ENCODE results near the gene NFIC.

The NFIC gene

GRCh38 chr19:3471954-3472655, 105.7 kb downstream of the NFIC start:
- DNase-seq, result peak; percentile 55 to 63

GRCh38 chr19:3474010-3474409, 107.6 kb downstream of the NFIC start:
- DNase-seq, result no peak

DNA sequence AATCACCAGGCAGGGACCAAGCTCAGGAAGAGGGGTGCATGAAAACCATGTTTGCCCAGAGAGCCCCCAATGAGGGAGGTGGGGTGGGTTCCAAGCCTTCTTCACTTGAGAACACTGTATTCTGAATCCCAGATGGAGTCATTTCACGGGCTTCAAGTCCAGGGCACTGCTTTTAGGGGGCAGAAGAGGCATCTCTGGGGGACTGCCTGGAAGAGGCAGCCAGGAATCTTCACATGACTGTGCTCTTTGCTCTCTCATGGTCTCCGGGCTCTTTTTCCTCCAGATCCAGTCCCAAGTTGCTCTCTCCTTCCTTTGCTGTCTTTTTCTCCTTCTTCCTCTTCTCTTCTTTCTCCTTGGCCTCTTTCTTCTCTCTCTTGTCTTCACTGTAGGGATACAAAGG, 108.2 kb downstream of the NFIC start:
- DNase-seq, result no peak

- DNase-seq, result no peak
Observed at GRCh38 chr19:3475449-3475848, 109.1 kb downstream of the NFIC start.

DNA sequence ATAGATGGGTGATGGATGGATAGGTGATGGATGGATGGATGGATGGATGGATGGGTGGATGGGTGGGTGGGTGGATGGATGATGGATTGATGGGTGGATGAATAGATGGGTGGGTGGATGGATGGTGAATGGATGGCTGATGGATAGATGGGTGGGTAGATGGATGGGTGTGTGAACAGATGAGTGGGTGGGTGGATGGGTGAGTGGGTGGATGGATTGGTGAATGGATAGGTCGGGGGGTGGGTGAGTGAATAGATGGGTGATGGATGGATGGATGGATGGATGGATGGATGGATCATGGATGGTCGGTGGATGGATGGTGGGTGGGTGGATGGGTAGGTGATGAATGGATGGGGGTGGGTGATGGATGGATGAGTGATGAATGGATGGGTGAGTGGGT, 110.4 kb downstream of the NFIC start:
- DNase-seq, result no peak

- DNase-seq, result no peak
Observed at GRCh38 chr19:3477506-3477905, 111.1 kb downstream of the NFIC start.

- DNase-seq, result no peak
Observed at GRCh38 chr19:3477951-3478350, 111.6 kb downstream of the NFIC start.

- DNase-seq, result no peak
Observed at GRCh38 chr19:3478409-3479176, 112.2 kb downstream of the NFIC start.

GRCh38 chr19:3479177-3479833, 112.9 kb downstream of the NFIC start:
- peak; percentile 31 to 38 for DNase-seq

DNA sequence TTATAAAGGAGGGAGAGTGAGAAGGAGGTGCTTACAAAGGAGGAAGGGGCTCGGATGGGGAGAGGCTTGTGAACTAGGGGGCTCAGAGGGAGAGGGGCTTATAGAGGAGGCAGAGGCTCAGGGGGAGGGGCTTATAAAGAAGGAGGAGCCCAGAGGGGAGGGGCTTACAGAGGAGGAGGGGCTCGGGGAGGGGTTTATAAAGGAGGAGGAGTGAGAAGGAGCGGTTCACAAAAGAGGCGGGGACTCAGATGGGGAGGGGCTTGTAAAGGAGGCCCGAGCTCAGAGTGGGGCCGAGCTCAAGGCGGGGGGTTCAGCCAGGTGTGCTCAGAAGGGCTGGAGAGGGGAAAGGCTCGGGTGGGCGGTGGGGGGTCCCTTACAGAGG, 113.4 kb downstream of the NFIC start:
- peak in 1 of 2 donors; percentile 36 for DNase-seq

DNA sequence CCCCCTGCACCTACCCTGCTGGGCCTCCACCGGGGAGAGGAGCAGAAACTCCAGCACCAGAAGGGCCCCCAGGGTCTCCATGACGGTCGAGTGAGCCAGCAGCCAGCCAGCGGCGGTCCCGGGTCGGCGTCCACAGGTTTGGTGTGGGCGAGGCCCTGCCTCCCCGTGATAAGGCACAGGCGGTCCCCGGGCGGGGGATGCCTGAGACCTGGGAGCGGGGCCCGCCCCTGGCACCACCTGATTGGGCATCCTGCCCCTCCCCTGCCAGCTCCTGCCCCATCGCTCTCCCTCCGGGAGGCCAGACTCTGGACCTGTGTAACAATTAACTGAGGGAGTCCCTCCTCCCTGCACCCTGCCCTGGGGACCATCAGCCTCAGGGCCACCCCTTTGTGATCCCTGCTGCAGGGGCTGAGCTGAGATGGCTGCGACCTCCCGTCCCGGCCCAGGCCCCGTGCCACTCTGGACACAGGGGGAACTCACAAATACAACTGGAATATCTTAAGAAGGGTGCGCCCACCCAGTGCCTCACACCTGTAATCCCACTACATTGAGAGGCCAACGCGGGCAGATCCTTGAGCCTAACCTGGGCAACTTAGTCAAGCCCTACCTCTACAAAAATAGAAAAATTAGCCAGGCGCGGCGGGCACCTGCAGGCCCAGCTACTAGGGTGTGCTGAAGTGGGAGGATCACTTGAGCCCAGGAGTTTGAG, 114.2 kb downstream of the NFIC start, which contains the start of gene SMIM24:
Gene SMIM24, minus strand, starts transcription at position 143 of the 709 bp plus-strand sequence. Its CDS starts 62 bp downstream, at position 81.
- no peak for DNase-seq

GRCh38 chr19:3481241-3482090, 115.1 kb downstream of the NFIC start:
- DNase-seq, result no peak

GRCh38 chr19:3482507-3483225, 116.3 kb downstream of the NFIC start:
- DNase-seq, result no peak

- DNase-seq, result no peak
Observed at GRCh38 chr19:3483226-3483628, 116.8 kb downstream of the NFIC start, which contains the start of gene SMIM44. SMIM44 (minus strand) TSS chr19:3483441; CDS start chr19:3483403, 38 bp downstream.

DNA sequence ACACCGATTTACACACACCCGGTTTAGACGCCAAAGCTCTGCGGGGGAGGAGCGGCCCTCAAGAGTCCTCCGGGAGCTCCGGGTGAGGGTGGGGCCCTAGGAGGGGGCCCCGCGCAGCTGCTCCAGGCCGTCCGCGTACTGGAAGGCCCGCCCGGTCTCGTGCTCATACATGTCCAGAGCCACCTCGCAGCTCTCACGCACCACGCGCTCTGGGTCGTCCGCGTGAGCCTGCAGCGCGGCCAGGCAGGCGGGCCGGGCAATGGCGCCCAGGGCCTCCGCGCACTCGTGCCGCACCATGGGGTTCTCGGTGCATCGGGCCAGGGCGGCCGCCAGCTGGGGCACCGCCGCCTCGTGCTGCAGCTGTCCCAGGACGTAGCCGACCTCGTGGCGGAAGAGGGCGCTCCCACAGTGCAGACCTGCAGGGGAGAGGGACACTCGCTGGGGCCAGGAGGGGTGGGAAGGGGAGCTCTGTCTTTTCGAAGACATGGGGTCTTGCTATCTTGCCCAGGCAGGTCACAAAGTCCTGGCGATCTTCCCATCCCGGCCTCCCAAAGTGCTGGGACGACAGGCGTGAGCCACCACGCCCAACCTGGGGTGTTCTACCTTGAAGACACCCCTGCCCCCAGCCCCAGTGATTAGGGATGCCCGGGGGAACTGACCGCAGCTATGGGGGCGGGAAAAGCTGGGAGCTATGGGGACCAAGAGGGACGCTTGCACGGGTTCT, 125.2 kb downstream of the NFIC start:
- no peak for DNase-seq

DNA sequence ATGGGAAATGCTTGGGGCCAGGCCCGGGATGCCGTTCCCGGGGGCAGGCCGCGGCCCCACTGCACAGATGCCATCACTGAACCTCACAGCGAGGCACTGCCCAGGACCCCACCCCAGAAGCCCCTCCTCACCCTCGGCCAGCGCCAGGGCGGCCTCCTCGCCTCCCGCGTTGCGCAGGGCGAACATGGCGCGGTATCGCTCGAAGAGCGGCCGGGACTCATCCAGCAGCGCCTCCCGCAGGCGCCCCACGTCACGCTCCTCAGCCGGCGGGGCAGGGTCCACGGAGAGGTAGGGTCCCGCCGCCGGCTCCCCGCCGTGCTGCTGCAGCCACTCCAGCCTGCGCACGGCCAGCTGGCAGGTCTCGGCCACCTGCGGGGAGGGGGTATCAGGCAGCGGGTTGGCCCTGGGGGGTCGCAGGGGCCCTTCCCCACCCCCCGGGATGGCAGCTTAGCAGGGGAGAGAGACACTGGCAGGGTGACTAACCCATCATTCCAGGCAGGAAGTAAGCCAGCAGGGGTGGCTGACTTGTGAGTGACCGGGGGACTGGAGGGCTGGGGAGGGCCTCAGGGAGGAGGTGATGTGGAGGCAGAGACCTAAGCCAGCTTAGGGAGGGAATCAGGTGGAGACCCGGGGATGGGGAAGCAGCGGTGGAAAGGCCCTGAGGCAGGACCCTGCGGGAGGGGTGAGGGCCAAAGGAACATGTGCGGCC, 125.9 kb downstream of the NFIC start:
- no peak for DNase-seq

GRCh38 chr19:3492919-3493318, 126.5 kb downstream of the NFIC start:
- no peak for DNase-seq

DNA sequence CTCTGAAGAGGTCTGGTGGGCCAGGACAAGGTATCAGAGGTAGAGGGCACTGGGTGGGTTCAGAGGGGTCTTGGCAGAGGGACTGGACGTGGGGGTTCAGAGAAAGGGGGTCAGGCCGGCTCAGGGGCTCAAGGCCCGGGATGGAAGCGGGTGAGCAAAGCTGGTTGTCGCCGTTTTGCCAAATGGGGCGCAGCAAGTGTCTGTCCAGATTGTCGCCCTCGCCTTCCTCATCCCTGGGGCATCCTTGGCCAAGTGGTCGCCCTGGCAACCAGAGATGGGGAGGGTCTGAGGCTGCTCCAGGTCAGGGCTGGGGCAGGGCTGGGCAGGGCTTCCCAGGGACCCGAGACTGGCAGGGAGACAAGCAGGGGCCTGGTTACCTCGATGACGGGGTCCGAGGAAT, 127.3 kb downstream of the NFIC start:
- no peak for DNase-seq

GRCh38 chr19:3494051-3494450, 127.7 kb downstream of the NFIC start:
- peak; percentile 43 to 58 for DNase-seq

- DNase-seq, result peak; percentile 69
Observed at GRCh38 chr19:3494559-3494958, 128.2 kb downstream of the NFIC start.
